AG04450 (cell line): ENCODE results near the gene NCOA4. TPM values are rescaled to one million over a fixed set of nuclear protein-coding genes. Genes with fewer than 3 reads are reported as not detected.
"Not testable (repeated sequence)": the region's sequence is repeated elsewhere in the genome, so short reads cannot be mapped to it uniquely, and the experiment has no call there.

Experiments used
- CTCF ChIA-PET: fragments of 300-600, 350-600 bp; formaldehyde crosslinking; extraction: SDS; loops from one replicate; lab custom pipeline; 2022; ENCODE audit warnings: antibody characterized with exemption, inconsistent platforms; lab: Charles Lee
- POLR2A ChIA-PET: fragments of 350-600 bp; formaldehyde crosslinking; extraction: SDS; loops from one replicate; lab custom pipeline; 2021; ENCODE audit warnings: antibody characterized with exemption, inconsistent platforms; lab: Yijun Ruan, JAX
- DNase-seq: peaks from one replicate; pipeline ENCODE4 v3.0.0-alpha.2; 2011; ENCODE audit warnings: low read depth, low spot score
- H3K27ac ChIP-seq: one replicate; pipeline ENCODE4 v1.5.1; 2012; ENCODE audit warnings: low read depth, low read length, control low read depth
- H3K27me3 ChIP-seq: one replicate; pipeline ENCODE4 v1.6.0; 2012; ENCODE audit warnings: low read length; ENCODE audit not compliant: control insufficient read depth, insufficient read depth
- H3K4me3 ChIP-seq: 2 replicates; pipeline ENCODE4 v1.5.1; 2011; ENCODE audit warnings: mild to moderate bottlenecking, low read depth, low read length, control low read depth
- H3K9me3 ChIP-seq: 2 replicates; pipeline ENCODE4 v1.5.1; 2012; ENCODE audit warnings: low read length; ENCODE audit not compliant: control insufficient read depth, insufficient read depth
- polyA plus RNA-seq: library from polyadenylated mRNA; depleted of rRNA; stranded (reverse); fragments of >200 nt; gene quantifications from 2 replicates; pipeline ENCODE4 v1.2.3, GENCODE V29; 2011
- TF ChIP-seq, protein P1 (sequence below): IDR thresholded peaks from 2 replicates; pipeline ENCODE4 v1.5.1; 2011; ENCODE audit warnings: low read depth, low read length, control low read depth, inconsistent platforms

The NCOA4 gene
- polyA plus RNA-seq, 1 experiment: 171 TPM

DNA sequence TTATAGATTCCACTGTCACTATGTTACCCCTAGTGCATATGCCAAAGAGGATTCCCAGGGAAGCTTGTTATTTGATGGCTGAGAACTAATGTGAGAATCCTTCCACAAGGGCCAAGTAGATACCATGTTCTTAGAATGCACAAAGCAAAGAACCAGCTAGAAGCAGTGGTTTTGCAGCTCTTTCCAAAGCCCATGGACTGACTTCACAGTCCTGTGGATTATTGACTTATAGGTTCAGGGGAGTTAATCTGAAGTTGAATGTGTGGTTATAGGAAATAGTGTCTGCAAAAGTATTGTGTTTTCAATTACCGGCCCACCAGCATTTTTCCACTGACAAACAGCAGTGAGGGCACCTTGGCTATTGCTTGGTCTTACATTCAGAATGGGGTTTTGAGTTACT, 29.9 kb downstream of the NCOA4 start:
- CTCF ChIA-PET: no interaction called here
- POLR2A ChIA-PET: no interaction called here
- Histone ChIP-seq H3K4me3 (no peak overlapping the region), H3K27me3 (no peaks in the 10 kb centered on the region), H3K9me3 (no peaks in the 10 kb centered on the region), H3K27ac (no peak overlapping the region)
- DNase-seq: no peak
- TF ChIP-seq, protein P1, sequence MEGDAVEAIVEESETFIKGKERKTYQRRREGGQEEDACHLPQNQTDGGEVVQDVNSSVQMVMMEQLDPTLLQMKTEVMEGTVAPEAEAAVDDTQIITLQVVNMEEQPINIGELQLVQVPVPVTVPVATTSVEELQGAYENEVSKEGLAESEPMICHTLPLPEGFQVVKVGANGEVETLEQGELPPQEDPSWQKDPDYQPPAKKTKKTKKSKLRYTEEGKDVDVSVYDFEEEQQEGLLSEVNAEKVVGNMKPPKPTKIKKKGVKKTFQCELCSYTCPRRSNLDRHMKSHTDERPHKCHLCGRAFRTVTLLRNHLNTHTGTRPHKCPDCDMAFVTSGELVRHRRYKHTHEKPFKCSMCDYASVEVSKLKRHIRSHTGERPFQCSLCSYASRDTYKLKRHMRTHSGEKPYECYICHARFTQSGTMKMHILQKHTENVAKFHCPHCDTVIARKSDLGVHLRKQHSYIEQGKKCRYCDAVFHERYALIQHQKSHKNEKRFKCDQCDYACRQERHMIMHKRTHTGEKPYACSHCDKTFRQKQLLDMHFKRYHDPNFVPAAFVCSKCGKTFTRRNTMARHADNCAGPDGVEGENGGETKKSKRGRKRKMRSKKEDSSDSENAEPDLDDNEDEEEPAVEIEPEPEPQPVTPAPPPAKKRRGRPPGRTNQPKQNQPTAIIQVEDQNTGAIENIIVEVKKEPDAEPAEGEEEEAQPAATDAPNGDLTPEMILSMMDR: no peak

DNA sequence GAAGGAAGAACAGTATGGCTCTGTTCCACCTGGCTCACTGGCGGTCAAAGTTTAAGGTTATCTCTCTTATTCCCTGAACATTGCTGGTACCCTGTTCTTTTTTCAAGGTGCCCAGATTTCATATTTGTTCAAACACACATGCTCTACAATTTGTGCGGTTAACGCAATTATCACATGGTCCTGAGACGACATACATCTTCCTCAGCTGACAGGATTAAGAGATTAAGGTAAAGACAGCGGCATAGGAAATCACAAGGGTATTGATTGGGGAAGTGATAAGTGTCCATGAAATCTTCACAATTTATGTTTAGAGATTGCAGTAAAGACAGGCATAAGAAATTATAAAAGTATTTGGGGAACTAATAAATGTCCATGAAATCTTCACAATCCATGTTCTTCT, 30.5 kb downstream of the NCOA4 start:
- H3K9me3 ChIP-seq, DNase-seq, CTCF ChIA-PET, H3K27me3 ChIP-seq, POLR2A ChIA-PET, H3K27ac ChIP-seq, H3K4me3 ChIP-seq: not testable (repeated sequence)

DNA sequence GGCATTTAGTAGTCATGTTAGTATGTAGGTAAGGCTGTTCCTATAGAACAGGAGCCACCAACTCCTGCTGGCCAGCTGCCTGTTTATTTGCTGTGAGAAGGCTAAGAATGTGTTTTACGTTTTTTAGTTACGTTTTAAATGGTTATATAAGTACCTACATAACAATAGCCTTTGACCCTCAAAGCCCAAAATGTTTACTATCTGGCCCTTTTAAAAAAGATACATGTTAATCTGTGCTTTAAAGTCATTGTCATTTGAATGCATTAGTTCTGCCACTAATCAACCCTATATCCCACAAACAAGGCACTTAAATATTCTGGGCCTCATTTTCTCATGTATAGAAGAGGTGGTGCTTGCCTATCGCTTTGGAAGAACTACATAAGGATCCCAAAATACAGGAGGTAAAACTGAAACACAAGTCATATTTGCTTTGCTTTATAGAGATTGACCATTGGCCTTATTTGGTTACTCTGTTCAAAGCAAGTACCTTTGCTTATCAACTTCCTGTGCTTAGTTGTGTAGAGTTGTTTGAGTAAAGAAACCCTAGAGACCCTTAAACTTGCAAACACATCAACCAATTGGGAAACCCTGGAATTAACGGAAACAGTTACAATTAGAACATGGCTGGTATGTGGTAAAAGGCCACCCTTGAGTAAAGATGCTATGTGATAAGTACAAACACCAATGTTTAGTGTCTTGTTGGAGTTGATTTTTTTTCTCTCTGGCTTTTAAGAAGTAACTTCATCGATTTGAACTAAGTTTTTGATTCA, 32.2 kb downstream of the NCOA4 start:
- no peak overlapping the region for H3K4me3 ChIP-seq
- TF ChIP-seq, protein P1: no peak
- H3K9me3 ChIP-seq: no peaks in the 10 kb centered on the region
- no peak overlapping the region for H3K27ac ChIP-seq
- DNase-seq: no peak
- ChIA-PET POLR2A (no interaction called here), CTCF (interaction anchor here (0.7 kb wide), 1 partner anchor 31 kb away, joined by 5 read pairs; no protein-coding TSS in a partner anchor)
- no peaks in the 10 kb centered on the region for H3K27me3 ChIP-seq

DNA sequence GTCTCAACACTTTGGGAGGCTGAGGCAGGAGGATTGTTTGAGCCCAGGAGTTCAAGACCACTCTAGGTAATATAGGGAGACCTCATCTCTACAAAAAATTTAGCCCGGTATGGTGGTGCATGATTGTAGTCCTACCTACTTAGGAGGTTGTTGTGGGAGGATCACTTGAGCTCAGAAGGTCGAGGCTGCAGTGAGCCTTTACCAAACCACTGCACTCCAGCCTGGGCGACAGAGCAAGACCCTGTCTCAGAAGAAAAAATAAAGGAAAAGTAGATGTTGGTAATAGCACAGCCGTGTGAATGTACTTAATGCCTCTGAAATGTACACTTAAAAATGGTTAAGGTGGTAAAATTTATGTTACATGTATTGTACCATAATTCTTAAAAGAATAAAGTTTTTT, 32.9 kb downstream of the NCOA4 start:
- H3K4me3 ChIP-seq: no peak overlapping the region
- POLR2A ChIA-PET: no interaction called here
- no peaks in the 10 kb centered on the region for H3K27me3 ChIP-seq

DNA sequence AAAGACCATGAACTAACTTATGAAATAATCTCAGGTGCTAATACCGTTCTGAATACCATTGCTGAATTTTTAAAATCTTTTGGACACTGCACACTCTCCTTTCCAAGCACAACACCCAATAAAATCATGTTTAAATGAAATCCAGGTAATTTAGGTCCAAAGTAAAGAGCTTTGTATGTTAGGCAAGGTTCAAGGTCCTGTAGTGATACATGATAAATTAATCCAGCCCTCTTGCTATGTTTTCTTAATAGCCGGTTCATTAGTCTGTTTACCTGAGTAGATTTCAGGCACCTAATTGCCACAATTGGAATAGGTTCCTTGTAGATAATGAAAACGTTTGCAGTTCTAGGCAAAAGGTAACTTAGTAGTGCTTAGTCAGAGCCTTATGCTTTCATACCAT, 44.8 kb downstream of the NCOA4 start:
- POLR2A ChIA-PET, H3K4me3 ChIP-seq, H3K27ac ChIP-seq, CTCF ChIA-PET, H3K9me3 ChIP-seq, DNase-seq, H3K27me3 ChIP-seq: not testable (repeated sequence)

More for the DNA sequence above, 32.9 kb downstream of the NCOA4 start:
- no peak overlapping the region for H3K27ac ChIP-seq
- H3K9me3 ChIP-seq: no peaks in the 10 kb centered on the region
- TF ChIP-seq, protein P1: no peak
- CTCF ChIA-PET: no interaction called here
- no peak for DNase-seq

DNA sequence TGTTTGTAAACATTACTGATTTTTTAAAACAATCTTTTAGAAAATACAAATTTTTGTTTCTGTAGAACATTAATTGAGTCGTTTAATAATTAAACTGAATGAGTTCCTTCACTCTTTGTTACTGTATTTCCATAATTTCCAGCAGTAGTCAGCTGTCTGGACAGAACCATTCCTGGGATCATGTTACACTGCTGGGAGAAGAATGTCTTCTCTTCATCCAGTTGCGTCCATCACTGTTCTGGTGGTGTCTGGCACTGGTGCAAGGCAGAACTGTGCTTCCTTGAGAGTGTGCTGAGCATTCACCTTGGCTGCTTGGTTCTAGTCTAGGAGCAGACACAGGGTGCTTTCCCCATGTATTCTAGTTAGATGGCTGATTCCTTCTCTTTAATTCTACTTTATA, 46.0 kb downstream of the NCOA4 start:
- CTCF ChIA-PET: interaction anchor here (1.1 kb wide), 1 partner anchor 45 kb away, joined by 5 read pairs; the partner anchor contains the start of gene NCOA4
- POLR2A ChIA-PET, H3K27me3 ChIP-seq, H3K9me3 ChIP-seq, H3K4me3 ChIP-seq, DNase-seq, H3K27ac ChIP-seq: not testable (repeated sequence)
